ENCODE results near the gene IL18RAP. TPM values are rescaled to one million over a fixed set of nuclear protein-coding genes. Genes with fewer than 3 reads are reported as not detected.

IL18RAP gene
- total RNA-seq, 1 experiment from 2014 or later: not detected

GRCh38 chr2:102386867-102387541 is 36.0 kb upstream of the IL18RAP start (continued):
- TF ChIP-seq ATF3 (CRISPR knock-in tag; conservative IDR thresholded peaks at IDR 0.05): no peak
- no peak for TF ChIP-seq ZNF219 (CRISPR knock-in tag; IDR thresholded peaks at IDR 0.05; ENCODE audit: borderline replicate concordance)
- TF ChIP-seq ZNF138 (CRISPR knock-in tag; conservative IDR thresholded peaks at IDR 0.05): no peak
- no peak for TF ChIP-seq NFYB (CRISPR knock-in tag; conservative IDR thresholded peaks at IDR 0.05; ENCODE audit: low read depth)
- no peak for TF ChIP-seq TEAD4 (CRISPR knock-in tag; IDR thresholded peaks at IDR 0.05)

- no peak overlapping the region for H3K4me3 Mint-ChIP-seq
- DNase-seq (ENCODE audit: low spot score) (no peak), ATAC-seq (no peak)
- POLR2A ChIA-PET: no interaction called here
- CTCF ChIA-PET: no interaction called here
- no peaks in the 10 kb centered on the region for H3K4me1 Mint-ChIP-seq
- TF ChIP-seq FOXK1 (CRISPR knock-in tag; IDR thresholded peaks at IDR 0.05): no peak
- no peak for TF ChIP-seq E2F4 (CRISPR knock-in tag; IDR thresholded peaks at IDR 0.05; ENCODE audit: borderline replicate concordance, low read depth)
- no peak for TF ChIP-seq E2F1 (CRISPR knock-in tag; IDR thresholded peaks at IDR 0.05)
- TF ChIP-seq FOXJ3 (CRISPR knock-in tag; IDR thresholded peaks at IDR 0.05; ENCODE audit: borderline replicate concordance): no peak
- TF ChIP-seq SOX15 (CRISPR knock-in tag; IDR thresholded peaks at IDR 0.05): no peak
- no peak for TF ChIP-seq NR3C1 (CRISPR knock-in tag; conservative IDR thresholded peaks at IDR 0.05; ENCODE audit: low read depth)
- no peak for TF ChIP-seq ATF2 (CRISPR knock-in tag; IDR thresholded peaks at IDR 0.05; ENCODE audit: borderline replicate concordance, low read depth)
- TF ChIP-seq E2F5 (CRISPR knock-in tag; IDR thresholded peaks at IDR 0.05): no peak
- no peak for TF ChIP-seq PREB (CRISPR knock-in tag; IDR thresholded peaks at IDR 0.05; ENCODE audit: borderline replicate concordance)
- no peak for TF ChIP-seq HMGXB4 (CRISPR knock-in tag; IDR thresholded peaks at IDR 0.05)
- TF ChIP-seq CREB1 (CRISPR knock-in tag; IDR thresholded peaks at IDR 0.05): no peak
- TF ChIP-seq TEAD1 (CRISPR knock-in tag; IDR thresholded peaks at IDR 0.05): no peak
- no peak for TF ChIP-seq AR (CRISPR knock-in tag; IDR thresholded peaks at IDR 0.05)
- no peak for TF ChIP-seq GRHL2 (CRISPR knock-in tag; IDR thresholded peaks at IDR 0.05; ENCODE audit: insufficient replicate concordance, severe bottlenecking)
- TF ChIP-seq ETV6 (CRISPR knock-in tag; IDR thresholded peaks at IDR 0.05): no peak
- no peak for TF ChIP-seq NR1H2 (CRISPR knock-in tag; IDR thresholded peaks at IDR 0.05)
- no peak for TF ChIP-seq ZNF317 (CRISPR knock-in tag; IDR thresholded peaks at IDR 0.05; ENCODE audit: borderline replicate concordance, low read depth)
- TF ChIP-seq KAT7 (CRISPR knock-in tag; IDR thresholded peaks at IDR 0.05; ENCODE audit: borderline replicate concordance): no peak
- H3K27me3 Mint-ChIP-seq (ENCODE audit: low read depth): no peaks in the 10 kb centered on the region
- H3K36me3 Mint-ChIP-seq: peaks cover 22% of the 10 kb centered on the region
- H3K9me3 Mint-ChIP-seq: peaks cover 36% of the 10 kb centered on the region
- H3K27ac Mint-ChIP-seq: no peak overlapping the region
These were observed 35.0 kb upstream of the IL18RAP start for GRCh38 chr2:102387763-102388546.

Measured in WTC11 (cell line).